ENCODE measurements around the gene TMEM245.
"Not testable (repeated sequence)": the region's sequence is repeated elsewhere in the genome, so short reads cannot be mapped to it uniquely, and the experiment has no call there.

The TMEM245 gene

GRCh38 chr9:109072821-109073435 lies 46.8 kb downstream of the TMEM245 start:
- H3K9me3 ChIP-seq (ENCODE audit: control insufficient read depth, low read length): no peaks in the 10 kb centered on the region
- no peaks in the 10 kb centered on the region for H3K27me3 ChIP-seq (ENCODE audit: control insufficient read depth, insufficient read depth, low read length)
- no peaks in the 10 kb centered on the region for H3K36me3 ChIP-seq (ENCODE audit: control insufficient read depth, insufficient read depth, low read length)
- peaks cover 4% of the 10 kb centered on the region for H3K4me1 ChIP-seq (ENCODE audit: control insufficient read depth, insufficient read depth, low read length)
- no peak overlapping the region for H3K4me3 ChIP-seq (ENCODE audit: low read length)
- no peak overlapping the region for H3K9ac ChIP-seq (ENCODE audit: low read length)

DNA sequence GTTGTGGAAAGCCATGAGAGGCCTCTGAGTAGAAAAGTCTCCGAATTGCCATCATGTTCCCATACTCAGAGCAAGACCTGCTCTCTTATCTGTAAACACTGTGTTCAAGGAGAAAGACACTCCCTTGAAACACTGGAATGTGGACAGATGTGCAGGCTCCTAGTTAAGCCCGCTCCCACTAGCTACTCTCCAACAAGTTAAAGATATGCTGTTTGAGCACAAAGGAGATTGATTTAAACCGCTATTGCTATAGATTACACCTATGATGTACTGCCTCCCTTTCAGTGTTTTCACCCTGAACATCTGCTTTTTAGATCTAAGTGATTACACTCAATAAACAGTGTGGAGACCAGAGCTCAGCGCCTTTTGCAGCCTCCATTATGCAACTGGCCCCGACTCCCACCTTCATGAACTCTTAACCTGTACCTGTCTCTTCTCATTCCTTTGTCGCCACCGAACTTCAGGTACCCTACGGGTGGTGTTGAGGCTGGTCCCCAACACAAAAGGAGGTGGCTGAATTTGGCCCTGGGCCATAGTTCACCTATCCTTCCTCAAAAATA lies 47.5 kb downstream of the TMEM245 start:
- Histone ChIP-seq H3K9me3 (ENCODE audit: control insufficient read depth, low read length) (no peaks in the 10 kb centered on the region), H3K4me1 (ENCODE audit: control insufficient read depth, insufficient read depth, low read length) (no peaks in the 10 kb centered on the region), H3K27me3 (ENCODE audit: control insufficient read depth, insufficient read depth, low read length) (no peaks in the 10 kb centered on the region), H3K36me3 (ENCODE audit: control insufficient read depth, insufficient read depth, low read length) (no peaks in the 10 kb centered on the region), H3K9ac (ENCODE audit: low read length) (no peak overlapping the region), H3K4me3 (ENCODE audit: low read length) (no peak overlapping the region)

DNA sequence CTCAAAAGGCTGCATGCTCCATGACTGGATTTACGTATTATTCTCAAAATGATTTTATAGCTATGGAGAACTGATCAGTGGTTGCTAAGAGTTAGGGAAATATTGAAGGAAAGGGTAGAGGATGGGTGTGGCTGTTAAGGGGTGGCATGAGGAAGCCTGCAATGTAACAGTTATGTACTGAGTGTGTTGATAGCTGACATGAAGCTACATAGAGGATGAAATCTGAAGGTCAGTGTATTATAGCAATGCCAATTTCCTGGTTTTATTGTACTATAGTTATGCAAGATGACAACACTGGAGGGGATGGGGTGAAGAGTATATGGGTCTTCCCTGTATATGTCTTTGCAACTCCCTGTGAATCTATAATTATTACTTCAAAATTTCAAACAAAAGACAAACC lies 51.0 kb downstream of the TMEM245 start:
- Histone ChIP-seq H3K27me3 (ENCODE audit: control insufficient read depth, insufficient read depth, low read length) (no peaks in the 10 kb centered on the region), H3K4me3 (ENCODE audit: low read length) (no peak overlapping the region), H3K36me3 (ENCODE audit: control insufficient read depth, insufficient read depth, low read length) (no peaks in the 10 kb centered on the region), H3K9me3 (ENCODE audit: control insufficient read depth, low read length) (no peaks in the 10 kb centered on the region), H3K9ac (ENCODE audit: low read length) (no peak overlapping the region), H3K4me1 (ENCODE audit: control insufficient read depth, insufficient read depth, low read length) (no peaks in the 10 kb centered on the region)

DNA sequence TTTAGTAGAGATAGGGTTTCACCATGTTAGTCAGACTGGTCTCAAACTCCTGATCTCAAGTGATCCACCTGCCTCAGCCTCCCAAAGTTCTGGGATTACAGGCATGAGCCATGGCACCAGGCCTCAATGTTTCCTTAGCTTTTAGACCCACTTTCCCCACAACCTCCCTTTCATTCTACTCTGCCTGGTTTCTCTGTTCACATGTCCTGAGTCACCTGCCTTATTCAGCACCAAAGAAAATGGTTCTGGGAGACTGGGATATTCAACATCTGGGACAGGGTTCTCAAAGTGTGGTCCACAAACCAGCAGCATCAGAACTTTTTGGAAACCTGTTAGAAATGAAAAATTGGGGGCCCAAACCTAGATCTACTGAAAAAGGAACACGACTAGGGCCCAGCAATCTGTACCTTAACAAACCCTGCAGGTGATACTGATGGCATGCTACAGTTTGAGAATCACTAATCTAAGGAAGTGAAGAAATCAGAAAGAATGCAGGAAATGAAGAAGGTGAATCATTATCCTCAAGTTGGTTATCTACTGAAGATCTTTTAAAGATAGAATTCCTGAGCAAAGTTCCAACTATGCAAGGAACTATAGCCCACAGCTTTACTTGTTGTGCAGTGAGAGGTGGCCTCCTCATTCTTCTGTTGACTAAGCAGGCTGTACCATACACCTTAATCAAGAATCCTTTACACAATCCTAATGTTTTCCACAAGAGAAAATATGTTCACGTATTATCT lies 54.6 kb downstream of the TMEM245 start:
- no peak overlapping the region for H3K4me3 ChIP-seq (ENCODE audit: low read length)
- no peaks in the 10 kb centered on the region for H3K36me3 ChIP-seq (ENCODE audit: control insufficient read depth, insufficient read depth, low read length)
- no peak overlapping the region for H3K9ac ChIP-seq (ENCODE audit: low read length)
- H3K4me1 ChIP-seq (ENCODE audit: control insufficient read depth, insufficient read depth, low read length): peaks cover 3% of the 10 kb centered on the region
- no peaks in the 10 kb centered on the region for H3K27me3 ChIP-seq (ENCODE audit: control insufficient read depth, insufficient read depth, low read length)
- no peaks in the 10 kb centered on the region for H3K9me3 ChIP-seq (ENCODE audit: control insufficient read depth, low read length)

DNA sequence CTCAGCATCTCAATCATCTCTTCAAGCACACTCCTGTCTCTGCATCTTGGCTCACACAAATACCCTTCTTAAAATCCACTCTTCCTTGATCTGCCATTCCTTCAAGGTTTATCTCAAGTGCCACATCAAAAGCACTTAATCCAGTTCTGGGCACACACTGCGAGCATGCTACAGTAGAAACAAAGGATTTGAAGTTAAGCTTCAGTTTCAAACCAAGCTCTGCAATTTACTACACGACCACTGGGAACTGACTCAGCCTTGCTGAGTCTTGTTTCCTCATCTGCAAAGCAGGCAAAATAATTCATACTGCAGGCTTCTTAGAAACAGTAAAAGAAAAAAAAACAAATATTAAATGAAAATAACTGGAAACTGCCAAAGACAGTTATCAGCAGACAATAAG lies 56.0 kb downstream of the TMEM245 start:
- Histone ChIP-seq H3K36me3 (ENCODE audit: control insufficient read depth, insufficient read depth, low read length) (peaks cover 2% of the 10 kb centered on the region), H3K9me3 (ENCODE audit: control insufficient read depth, low read length) (no peaks in the 10 kb centered on the region), H3K27me3 (ENCODE audit: control insufficient read depth, insufficient read depth, low read length) (no peaks in the 10 kb centered on the region), H3K4me1 (ENCODE audit: control insufficient read depth, insufficient read depth, low read length) (peaks cover 3% of the 10 kb centered on the region), H3K9ac (ENCODE audit: low read length) (no peak overlapping the region), H3K4me3 (ENCODE audit: low read length) (no peak overlapping the region)

- H3K27me3 ChIP-seq (ENCODE audit: control insufficient read depth, insufficient read depth, low read length): no peaks in the 10 kb centered on the region
- H3K4me3 ChIP-seq (ENCODE audit: low read length): no peak overlapping the region
- H3K9me3 ChIP-seq (ENCODE audit: control insufficient read depth, low read length): no peaks in the 10 kb centered on the region
- peaks cover 5% of the 10 kb centered on the region for H3K36me3 ChIP-seq (ENCODE audit: control insufficient read depth, insufficient read depth, low read length)
- H3K4me1 ChIP-seq (ENCODE audit: control insufficient read depth, insufficient read depth, low read length): peaks cover 3% of the 10 kb centered on the region
- H3K9ac ChIP-seq (ENCODE audit: low read length): no peak overlapping the region
Measured at GRCh38 chr9:109062543-109062942, 57.2 kb downstream of the TMEM245 start.

DNA sequence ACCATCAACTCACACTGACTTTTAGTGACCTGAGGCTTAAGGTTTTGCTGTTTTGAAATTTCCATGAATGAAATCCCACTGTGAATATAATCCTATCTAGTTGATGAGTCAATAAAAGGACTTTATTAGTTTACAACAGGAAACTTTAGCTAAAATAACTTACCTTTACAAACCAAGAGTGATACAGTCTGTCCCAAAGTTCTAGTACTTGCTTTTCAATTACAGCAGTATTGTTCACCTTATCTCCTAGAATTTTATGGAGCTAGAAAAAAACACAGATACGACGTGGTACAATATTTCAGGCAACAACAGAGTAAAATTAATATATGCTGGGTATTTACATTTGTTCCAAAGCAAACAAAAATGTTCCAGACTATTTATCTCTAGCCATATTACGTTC lies 59.6 kb downstream of the TMEM245 start:
- H3K27me3 ChIP-seq (ENCODE audit: control insufficient read depth, insufficient read depth, low read length): no peaks in the 10 kb centered on the region
- no peak overlapping the region for H3K4me3 ChIP-seq (ENCODE audit: low read length)
- peaks cover 3% of the 10 kb centered on the region for H3K4me1 ChIP-seq (ENCODE audit: control insufficient read depth, insufficient read depth, low read length)
- H3K36me3 ChIP-seq (ENCODE audit: control insufficient read depth, insufficient read depth, low read length): peaks cover 5% of the 10 kb centered on the region
- no peak overlapping the region for H3K9ac ChIP-seq (ENCODE audit: low read length)
- H3K9me3 ChIP-seq (ENCODE audit: control insufficient read depth, low read length): no peaks in the 10 kb centered on the region

- H3K36me3 ChIP-seq (ENCODE audit: control insufficient read depth, insufficient read depth, low read length); H3K27me3 ChIP-seq (ENCODE audit: control insufficient read depth, insufficient read depth, low read length); H3K9me3 ChIP-seq (ENCODE audit: control insufficient read depth, low read length); H3K9ac ChIP-seq (ENCODE audit: low read length); H3K4me1 ChIP-seq (ENCODE audit: control insufficient read depth, insufficient read depth, low read length); H3K4me3 ChIP-seq (ENCODE audit: low read length): not testable (repeated sequence)
Measured at GRCh38 chr9:109053121-109053520, 66.6 kb downstream of the TMEM245 start.

GRCh38 chr9:109052416-109052815 lies 67.3 kb downstream of the TMEM245 start:
- Histone ChIP-seq H3K9me3 (ENCODE audit: control insufficient read depth, low read length) (no peaks in the 10 kb centered on the region), H3K9ac (ENCODE audit: low read length) (no peak overlapping the region), H3K4me1 (ENCODE audit: control insufficient read depth, insufficient read depth, low read length) (no peaks in the 10 kb centered on the region), H3K27me3 (ENCODE audit: control insufficient read depth, insufficient read depth, low read length) (no peaks in the 10 kb centered on the region), H3K4me3 (ENCODE audit: low read length) (no peak overlapping the region), H3K36me3 (ENCODE audit: control insufficient read depth, insufficient read depth, low read length) (peaks cover 10% of the 10 kb centered on the region)

GRCh38 chr9:109051733-109052132 lies 68.0 kb downstream of the TMEM245 start:
- no peaks in the 10 kb centered on the region for H3K27me3 ChIP-seq (ENCODE audit: control insufficient read depth, insufficient read depth, low read length)
- no peak overlapping the region for H3K9ac ChIP-seq (ENCODE audit: low read length)
- no peak overlapping the region for H3K4me3 ChIP-seq (ENCODE audit: low read length)
- H3K9me3 ChIP-seq (ENCODE audit: control insufficient read depth, low read length): no peaks in the 10 kb centered on the region
- H3K4me1 ChIP-seq (ENCODE audit: control insufficient read depth, insufficient read depth, low read length): no peaks in the 10 kb centered on the region
- H3K36me3 ChIP-seq (ENCODE audit: control insufficient read depth, insufficient read depth, low read length): peaks cover 13% of the 10 kb centered on the region

GRCh38 chr9:109050444-109050843 lies 69.3 kb downstream of the TMEM245 start:
- Histone ChIP-seq H3K4me3 (ENCODE audit: low read length) (no peak overlapping the region), H3K27me3 (ENCODE audit: control insufficient read depth, insufficient read depth, low read length) (no peaks in the 10 kb centered on the region), H3K36me3 (ENCODE audit: control insufficient read depth, insufficient read depth, low read length) (peaks cover 13% of the 10 kb centered on the region), H3K4me1 (ENCODE audit: control insufficient read depth, insufficient read depth, low read length) (no peaks in the 10 kb centered on the region), H3K9me3 (ENCODE audit: control insufficient read depth, low read length) (no peaks in the 10 kb centered on the region), H3K9ac (ENCODE audit: low read length) (no peak overlapping the region)

- Histone ChIP-seq H3K36me3 (ENCODE audit: control insufficient read depth, insufficient read depth, low read length) (peaks cover 13% of the 10 kb centered on the region), H3K4me3 (ENCODE audit: low read length) (no peak overlapping the region), H3K27me3 (ENCODE audit: control insufficient read depth, insufficient read depth, low read length) (no peaks in the 10 kb centered on the region), H3K9me3 (ENCODE audit: control insufficient read depth, low read length) (no peaks in the 10 kb centered on the region), H3K9ac (ENCODE audit: low read length) (no peak overlapping the region), H3K4me1 (ENCODE audit: control insufficient read depth, insufficient read depth, low read length) (no peaks in the 10 kb centered on the region)
Measured at GRCh38 chr9:109048822-109049221, 70.9 kb downstream of the TMEM245 start.
